Measurements from ENCODE around the gene WFDC6.

WFDC6 gene

GRCh38 chr20:45547206-45547770 is 8.0 kb upstream of the WFDC6 start, which contains the start of gene EPPIN:
Gene EPPIN (minus strand): TSS chr20:45547401. CDS start chr20:45547357, 44 bp downstream.
- no peak for DNase-seq (ENCODE audit: low read depth)
- TF ChIP-seq CTCF (conservative IDR thresholded peaks at IDR 0.05; ENCODE audit: low read depth, low read length) = no peak
- no peak within 1 kb of the TSS for H3K4me3 ChIP-seq (ENCODE audit: low read length)

GRCh38 chr20:45545754-45546453 is 6.6 kb upstream of the WFDC6 start:
- no peak overlapping the region for H3K4me3 ChIP-seq (ENCODE audit: low read length)
- DNase-seq (ENCODE audit: low read depth) = no peak
- TF ChIP-seq CTCF (conservative IDR thresholded peaks at IDR 0.05; ENCODE audit: low read depth, low read length) = peak; percentile 15

- DNase-seq (ENCODE audit: low read depth) = no peak
- no peak for TF ChIP-seq CTCF (conservative IDR thresholded peaks at IDR 0.05; ENCODE audit: low read depth, low read length)
- H3K4me3 ChIP-seq (ENCODE audit: low read length) = no peak overlapping the region
Measured at GRCh38 chr20:45545351-45545750, 6.1 kb upstream of the WFDC6 start.

- no peak overlapping the region for H3K4me3 ChIP-seq (ENCODE audit: low read length)
- no peak for TF ChIP-seq CTCF (conservative IDR thresholded peaks at IDR 0.05; ENCODE audit: low read depth, low read length)
- no peak for DNase-seq (ENCODE audit: low read depth)
Measured at GRCh38 chr20:45538209-45538799, 978 bp downstream of the WFDC6 start.

- no peak for DNase-seq (ENCODE audit: low read depth)
- TF ChIP-seq CTCF (conservative IDR thresholded peaks at IDR 0.05; ENCODE audit: low read depth, low read length) = no peak
- H3K4me3 ChIP-seq (ENCODE audit: low read length) = no peak overlapping the region
Measured at GRCh38 chr20:45527294-45527693, 12.0 kb downstream of the WFDC6 start.

GRCh38 chr20:45523821-45524220 is 15.5 kb downstream of the WFDC6 start:
- no peak overlapping the region for H3K4me3 ChIP-seq (ENCODE audit: low read length)
- no peak for DNase-seq (ENCODE audit: low read depth)
- no peak for TF ChIP-seq CTCF (conservative IDR thresholded peaks at IDR 0.05; ENCODE audit: low read depth, low read length)

GRCh38 chr20:45518282-45518681 is 21.0 kb downstream of the WFDC6 start:
- no peak for DNase-seq (ENCODE audit: low read depth)
- TF ChIP-seq CTCF (conservative IDR thresholded peaks at IDR 0.05; ENCODE audit: low read depth, low read length) = no peak
- no peak overlapping the region for H3K4me3 ChIP-seq (ENCODE audit: low read length)
